ENCODE measurements around the gene OSBPL10. TPM values are rescaled to one million over a fixed set of nuclear protein-coding genes. Genes with fewer than 3 reads are reported as not detected.

The OSBPL10 gene
- total and polyA plus RNA-seq, 2 donors (not counting 1 experiment from before 2014, with no cell fraction given): 88.5 to 310 TPM

GRCh38 chr3:31798840-31799239 lies 182.2 kb downstream of the OSBPL10 start:
- H4K20me1 ChIP-seq (ENCODE audit: control insufficient read depth, insufficient read depth, low read length, poor library complexity, severe bottlenecking): peaks cover 84% of the 10 kb centered on the region
- no peaks in the 10 kb centered on the region for H3K27me3 Mint-ChIP-seq
- ATAC-seq (ENCODE audit: low read depth): no peak
- H3K9me3 ChIP-seq (ENCODE audit: control extremely low read depth in 1 of 3, control insufficient read depth in 2 of 3, insufficient read depth in 1 of 3, low read length in 2 of 3): no peaks in the 10 kb centered on the region
- H3K27ac Mint-ChIP-seq: no peak overlapping the region
- peaks cover 3 to 46% of the 10 kb centered on the region in 2 experiments for H3K36me3 ChIP-seq (replicated peaks in 1 of 2; ENCODE audit: control extremely low read depth in 1 of 2, control insufficient read depth in 1 of 2, extremely low read depth in 1 of 2, insufficient read depth in 2 of 2, low read length in 1 of 2)
- peaks cover 36% of the 10 kb centered on the region for H3K4me1 Mint-ChIP-seq
- H2AFZ ChIP-seq (ENCODE audit: insufficient read depth, low read depth, low read length, poor library complexity, severe bottlenecking): no peak overlapping the region
- no peak overlapping the region for H3K4me2 ChIP-seq (replicated peaks; ENCODE audit: low read depth, low read length, poor library complexity, severe bottlenecking)
- POLR2A ChIA-PET: no interaction called here
- peaks cover 77% of the 10 kb centered on the region for H3K79me2 ChIP-seq (ENCODE audit: control insufficient read depth, insufficient read depth, low read length)
- intact Hi-C loops (cut with micrococcal nuclease): no loop called here
- no peak overlapping the region for H3K4me3 Mint-ChIP-seq
- WGBS (ENCODE audit: insufficient coverage): 96% methylated on average over 4 of the region's 4 CpGs
- H3K4me3 ChIP-seq (ENCODE audit: control extremely low read depth in 1 of 5, extremely low read depth in 1 of 5, insufficient read depth in 1 of 5, low read depth in 2 of 5, low read length in 4 of 5): no peak overlapping the region
- no peak for TF ChIP-seq CTCF (IDR thresholded peaks at IDR 0.05)
- no peak for TF ChIP-seq EZH2 (IDR thresholded peaks at IDR 0.05; ENCODE audit: borderline replicate concordance, insufficient read depth, low read depth, low read length, poor library complexity, severe bottlenecking)
- CTCF ChIA-PET: no interaction called here
- peaks cover 12 to 13% of the 10 kb centered on the region in 2 donors for H3K4me1 ChIP-seq (ENCODE audit: control insufficient read depth in 2 of 2, insufficient read depth in 2 of 2, low read length in 2 of 2)
- H3K9ac ChIP-seq (ENCODE audit: low read length): no peak overlapping the region
- H3K27ac ChIP-seq (ENCODE audit: low read length in 2 of 2): no peak overlapping the region
- no peak for DNase-seq
- no peaks in the 10 kb centered on the region for H3K27me3 ChIP-seq (replicated peaks in 1 of 4; ENCODE audit: control extremely low read depth in 1 of 4, control insufficient read depth in 3 of 4, insufficient read depth in 4 of 4, low read length in 3 of 4)
- H3K9me3 Mint-ChIP-seq (ENCODE audit: insufficient read depth): no peaks in the 10 kb centered on the region

- H2AFZ ChIP-seq (ENCODE audit: insufficient read depth, low read depth, low read length, poor library complexity, severe bottlenecking): no peak overlapping the region
- H4K20me1 ChIP-seq (ENCODE audit: control insufficient read depth, insufficient read depth, low read length, poor library complexity, severe bottlenecking): peaks cover 49% of the 10 kb centered on the region
- WGBS (ENCODE audit: insufficient coverage): 92% methylated on average over 2 of the region's 4 CpGs
- no peaks in the 10 kb centered on the region for H3K27me3 Mint-ChIP-seq
- H3K27ac ChIP-seq (ENCODE audit: low read length in 2 of 2): no peak overlapping the region
- H3K36me3 ChIP-seq (replicated peaks in 1 of 2; ENCODE audit: control extremely low read depth in 1 of 2, control insufficient read depth in 1 of 2, extremely low read depth in 1 of 2, insufficient read depth in 2 of 2, low read length in 1 of 2): peaks cover 3 to 50% of the 10 kb centered on the region in 2 experiments
- no peaks in the 10 kb centered on the region for H3K4me1 ChIP-seq (ENCODE audit: control insufficient read depth in 2 of 2, insufficient read depth in 2 of 2, low read length in 2 of 2)
- intact Hi-C loops (cut with micrococcal nuclease): no loop called here
- CTCF ChIA-PET: no interaction called here
- no peak overlapping the region for H3K27ac Mint-ChIP-seq
- DNase-seq: no peak
- H3K79me2 ChIP-seq (ENCODE audit: control insufficient read depth, insufficient read depth, low read length): peaks cover 63% of the 10 kb centered on the region
- H3K9me3 ChIP-seq (ENCODE audit: control extremely low read depth in 1 of 3, control insufficient read depth in 2 of 3, insufficient read depth in 1 of 3, low read length in 2 of 3): no peaks in the 10 kb centered on the region
- POLR2A ChIA-PET: no interaction called here
- H3K27me3 ChIP-seq (replicated peaks in 1 of 4; ENCODE audit: control extremely low read depth in 1 of 4, control insufficient read depth in 3 of 4, insufficient read depth in 4 of 4, low read length in 3 of 4): no peaks in the 10 kb centered on the region
- ATAC-seq (ENCODE audit: low read depth): no peak
- H3K9ac ChIP-seq (ENCODE audit: low read length): no peak overlapping the region
- H3K4me3 Mint-ChIP-seq: no peak overlapping the region
- H3K4me1 Mint-ChIP-seq: peaks cover 19% of the 10 kb centered on the region
- H3K9me3 Mint-ChIP-seq (ENCODE audit: insufficient read depth): no peaks in the 10 kb centered on the region
- no peak overlapping the region for H3K4me3 ChIP-seq (ENCODE audit: control extremely low read depth in 1 of 5, extremely low read depth in 1 of 5, insufficient read depth in 1 of 5, low read depth in 2 of 5, low read length in 4 of 5)
- TF ChIP-seq EZH2 (IDR thresholded peaks at IDR 0.05; ENCODE audit: borderline replicate concordance, insufficient read depth, low read depth, low read length, poor library complexity, severe bottlenecking) (no peak), CTCF (IDR thresholded peaks at IDR 0.05) (no peak)
- H3K4me2 ChIP-seq (replicated peaks; ENCODE audit: low read depth, low read length, poor library complexity, severe bottlenecking): no peak overlapping the region
These were observed 187.2 kb downstream of the OSBPL10 start for GRCh38 chr3:31793821-31794220.

Data from B cell (primary cell).